ENCODE results near the gene NDUFS6.

- no peak for TF ChIP-seq CTCF (IDR thresholded peaks at IDR 0.05; ENCODE audit: low read depth, low read length, poor library complexity, severe bottlenecking)
- no peak for TF ChIP-seq EZH2phosphoT487 (IDR thresholded peaks at IDR 0.05; ENCODE audit: borderline replicate concordance, low read length)
Observed at GRCh38 chr5:1788828-1789227, 12.4 kb upstream of the NDUFS6 start.

Measured in DOHH2 (cell line).